ENCODE data around the gene CEMIP.

- TF ChIP-seq CTCF (IDR thresholded peaks at IDR 0.05) = no peak
- TF ChIP-seq POLR2AphosphoS5 (IDR thresholded peaks at IDR 0.05) = no peak
- no peak for TF ChIP-seq POLR2A (IDR thresholded peaks at IDR 0.05)
- no peak for TF ChIP-seq EP300 (IDR thresholded peaks at IDR 0.05; ENCODE audit: low read depth)
Observed at GRCh38 chr15:80944818-80945217, 165.6 kb downstream of the CEMIP start.

Data from transverse colon (tissue), 4 donors.